Measurements from ENCODE around the gene GABRA5.

GABRA5 gene

GRCh38 chr15:26996250-26996649 is 129.4 kb downstream of the GABRA5 start:
- TF ChIP-seq CTCF (conservative IDR thresholded peaks at IDR 0.05; ENCODE audit: control insufficient read depth, insufficient read depth, low read depth, low read length) = no peak
- DNase-seq (ENCODE audit: low read depth) = no peak
- H3K4me3 ChIP-seq (ENCODE audit: control insufficient read depth, low read depth, low read length) = no peak overlapping the region

Data from fibroblast of mammary gland (primary cell).